K562 (cell line): Measurements from ENCODE around the gene ANKRD60. TPM values are rescaled to one million over a fixed set of nuclear protein-coding genes. Genes with fewer than 3 reads are reported as not detected.

ENCODE experiments used
- BACH1 ChIP-seq: fragments of 200-800 bp; sonication (Bioruptor generic); IDR thresholded peaks from 2 replicates; pipeline ENCODE4 v1.6.1; 2016; ENCODE audit warnings: missing genetic modification characterization, missing compliant biosample characterization
- BRD9 ChIP-seq: fragments of 450-650 bp; IDR thresholded peaks from 2 replicates; pipeline ENCODE4 v1.6.1; 2018; ENCODE audit warnings: low read depth; ENCODE audit not compliant: partially characterized antibody
- ELF4 ChIP-seq: fragments of 450-650 bp; formaldehyde crosslinking; IDR thresholded peaks from 2 replicates; pipeline ENCODE4 v1.4.0; 2022; ENCODE audit warnings: missing genetic modification characterization
- FOXA1 ChIP-seq: fragments of 450-650 bp; IDR thresholded peaks from 2 replicates; pipeline ENCODE4 v1.6.1; 2016; ENCODE audit warnings: mild to moderate bottlenecking, borderline replicate concordance
- FOXK1 ChIP-seq: sonication (generic); formaldehyde crosslinking; IDR thresholded peaks from 2 replicates; pipeline ENCODE4 v1.8.0; 2022; ENCODE audit warnings: missing genetic modification reagents, mild to moderate bottlenecking, borderline replicate concordance
- HMG20A ChIP-seq: fragments of 450-650 bp; formaldehyde crosslinking; conservative IDR thresholded peaks from 2 replicates; pipeline ENCODE4 v1.4.0; 2020; ENCODE audit warnings: mild to moderate bottlenecking, mixed read lengths
- L3MBTL2 ChIP-seq: fragments of 450-650 bp; IDR thresholded peaks from 2 replicates; pipeline ENCODE4 v1.6.1; 2016; ENCODE audit warnings: mild to moderate bottlenecking, moderate library complexity
- PREB ChIP-seq: sonication (generic); formaldehyde crosslinking; IDR thresholded peaks from 2 replicates; pipeline ENCODE4 v1.8.1; 2023; ENCODE audit warnings: mild to moderate bottlenecking, missing genetic modification reagents
- SOX6 ChIP-seq: fragments of 450-650 bp; IDR thresholded peaks from 2 replicates; pipeline ENCODE4 v1.6.1; 2014; ENCODE audit warnings: mild to moderate bottlenecking
- SP2 ChIP-seq: IDR thresholded peaks from 2 replicates; pipeline ENCODE4 v1.6.1; 2011; ENCODE audit warnings: mild to moderate bottlenecking, low read depth, low read length, moderate library complexity; ENCODE audit not compliant: poor library complexity, severe bottlenecking; ENCODE audit errors: extremely low read depth
- SRSF1 ChIP-seq: fragments of 200-400 bp; formaldehyde crosslinking; IDR thresholded peaks from 2 replicates; pipeline ENCODE4 v1.6.1; 2017; ENCODE audit warnings: mild to moderate bottlenecking, low read depth, low read length, moderate library complexity
- TAF15 ChIP-seq: fragments of 200-400 bp; formaldehyde crosslinking; IDR thresholded peaks from 2 replicates; pipeline ENCODE4 v1.6.1; 2017; ENCODE audit warnings: mild to moderate bottlenecking, low read depth, low read length, moderate library complexity
- TAL1 ChIP-seq: fragments of 450-650 bp; IDR thresholded peaks from 2 replicates; pipeline ENCODE4 v1.6.1; 2016; ENCODE audit warnings: mild to moderate bottlenecking
- TFE3 ChIP-seq: fragments of 450-650 bp; formaldehyde crosslinking; IDR thresholded peaks from 2 replicates; pipeline ENCODE4 v1.4.0; 2020; ENCODE audit warnings: mild to moderate bottlenecking, mixed read lengths
- WHSC1 ChIP-seq: IDR thresholded peaks from one replicate; pipeline ENCODE4 v1.6.1; 2012; ENCODE audit warnings: low read length, control low read depth, inconsistent platforms
- ZKSCAN1 ChIP-seq: fragments of 150-350 bp; IDR thresholded peaks from 2 replicates; pipeline ENCODE4 v1.6.1; 2016; ENCODE audit warnings: low read depth, low read length
- ZNF277 ChIP-seq: fragments of 250-450 bp; sonication (Bioruptor Pico); IDR thresholded peaks from 2 replicates; pipeline ENCODE4 v1.8.0; 2022; ENCODE audit warnings: inconsistent platforms, mild to moderate bottlenecking, moderate library complexity, borderline replicate concordance
- ZNF584 ChIP-seq: fragments of 200-800 bp; sonication (Bioruptor generic); IDR thresholded peaks from 2 replicates; pipeline ENCODE4 v1.6.1; 2016; ENCODE audit warnings: low read depth, mild to moderate bottlenecking, missing genetic modification characterization, missing compliant biosample characterization
- ZNF592 ChIP-seq: fragments of 450-650 bp; IDR thresholded peaks from 2 replicates; pipeline ENCODE4 v1.6.1; 2017; ENCODE audit warnings: antibody characterized with exemption, mild to moderate bottlenecking
- ZNF699 ChIP-seq: fragments of 250-450 bp; sonication (Bioruptor Pico); IDR thresholded peaks from 2 replicates; pipeline ENCODE4 v1.8.0; 2021; ENCODE audit warnings: mild to moderate bottlenecking, moderate library complexity; ENCODE audit not compliant: insufficient replicate concordance
- polyA plus RNA-seq, 8 experiments: library from polyadenylated mRNA; depleted of rRNA in 4 of 8; stranded (reverse) in 5 of 8; unstranded in 3 of 8; fragments of >200 nt; fragmentation: Nextera tagmentation in 2 of 8; fragmentation: Illumina TruSeq in 1 of 8; extraction: Ambion mirVana in 2 of 8; extraction: Trizol in 1 of 8; gene quantifications; 2 replicates each; pipeline versions ENCODE4 v1.2.1 to v1.2.3, GENCODE V29; 2011 to 2014; ENCODE audit warnings: inconsistent platforms in 1 of 8, missing spikeins in 1 of 8
- total RNA-seq, 7 experiments: library from RNA; depleted of rRNA in 6 of 7; stranded (reverse); fragments of >200 nt in 6 of 7; fragmentation: Illumina TruSeq in 2 of 7; extraction: Trizol in 2 of 7; gene quantifications; 2 replicates each; pipeline versions ENCODE4 v1.2.1 to v1.2.3, GENCODE V29; 2011 to 2021; ENCODE audit warnings: low replicate concordance in 1 of 7

Gene ANKRD60
- total and polyA plus RNA-seq, 9 of the 15 experiments (the other 6 are each of a cell fraction or from before 2014, with no cell fraction given): not detected

- no peak for TF ChIP-seq FOXA1
- no peak for TF ChIP-seq SP2
- peak; percentile 47; the same call in 1 of the 2 replicates for TF ChIP-seq SOX6
- no peak for TF ChIP-seq ZKSCAN1
- TF ChIP-seq WHSC1: no peak
- TF ChIP-seq BRD9: no peak
- no peak for TF ChIP-seq ZNF277 (CRISPR knock-in tag)
- TF ChIP-seq L3MBTL2: peak; percentile 67
- 0 out of 2 replicates have a peak, but pooled peaks have one; percentile 9 for TF ChIP-seq TAL1
- TF ChIP-seq BACH1 (tag): peak; percentile 64
- TF ChIP-seq ZNF592: peak; percentile 56; the same call in 1 of the 2 replicates
- peak; percentile 74; the same call in 1 of the 2 replicates for TF ChIP-seq ELF4 (CRISPR knock-in tag)
- peak; percentile 87 for TF ChIP-seq ZNF584 (CRISPR knock-in tag)
- no peak for TF ChIP-seq FOXK1 (CRISPR knock-in tag)
- no peak for TF ChIP-seq PREB (CRISPR knock-in tag)
- TF ChIP-seq SRSF1: no peak
- TF ChIP-seq ZNF699 (CRISPR knock-in tag): no peak
- no peak for TF ChIP-seq TAF15
- TF ChIP-seq HMG20A (CRISPR knock-in tag): no peak
- peak; percentile 83 for TF ChIP-seq TFE3 (CRISPR knock-in tag)
Observed at GRCh38 chr20:58256842-58257241, 28.4 kb upstream of the ANKRD60 start (continued).
